T47D (cell line): ENCODE measurements around the gene INS.

Source experiments
- DNase-seq, 2 experiments: peaks; one replicate each; pipeline versions ENCODE4 v3.0.0 to v3.0.0-alpha.2; 2011 to 2012; ENCODE audit warnings: low read depth in 1 of 2, low spot score in 1 of 2
- JUND ChIP-seq: IDR thresholded peaks from 2 replicates; pipeline ENCODE4 v1.6.1; 2012; ENCODE audit warnings: low read depth
- in situ Hi-C: cut with HindIII; loops from 2 replicates; pipeline ENCODE4 v1.10.0; 2016; ENCODE audit warnings: low sequenced_read_pairs, low pct_unique_long_range_greater_than_20kb

The INS gene

GRCh38 chr11:2160736-2161259 lies at the start of gene INS:
Gene INS (minus strand): TSS chr11:2161209. CDS start chr11:2160971, 238 bp downstream.
- no peak for DNase-seq
- in situ Hi-C loops, result no loop called here
- no peak for TF ChIP-seq JUND

GRCh38 chr11:2210366-2211112 lies 49.5 kb upstream of the INS start:
- no peak for TF ChIP-seq JUND
- in situ Hi-C loops, result no loop called here
- no peak for DNase-seq

GRCh38 chr11:2209900-2210321 lies 48.9 kb upstream of the INS start:
- no peak for DNase-seq
- in situ Hi-C loops, result no loop called here
- TF ChIP-seq JUND, result no peak

GRCh38 chr11:2209370-2209801 lies 48.4 kb upstream of the INS start:
- no peak for DNase-seq
- in situ Hi-C loops, result no loop called here
- no peak for TF ChIP-seq JUND

GRCh38 chr11:2208691-2209369 lies 47.8 kb upstream of the INS start:
- in situ Hi-C loops, result no loop called here
- peak; percentile 37 to 63 for DNase-seq
- no peak for TF ChIP-seq JUND

GRCh38 chr11:2207773-2208621 lies 47.0 kb upstream of the INS start:
- no peak for DNase-seq
- no peak for TF ChIP-seq JUND
- in situ Hi-C loops, result no loop called here

GRCh38 chr11:2207212-2207611 lies 46.2 kb upstream of the INS start:
- TF ChIP-seq JUND, result no peak
- in situ Hi-C loops, result no loop called here
- DNase-seq, result no peak

GRCh38 chr11:2205981-2206690 lies 45.1 kb upstream of the INS start:
- no peak for TF ChIP-seq JUND
- in situ Hi-C loops, result no loop called here
- no peak for DNase-seq

- no peak for DNase-seq
- in situ Hi-C loops, result no loop called here
- TF ChIP-seq JUND, result no peak
Observed at GRCh38 chr11:2205214-2205720, 44.3 kb upstream of the INS start.

- DNase-seq, result no peak
- in situ Hi-C loops, result no loop called here
- no peak for TF ChIP-seq JUND
Observed at GRCh38 chr11:2204361-2205213, 43.6 kb upstream of the INS start.
